ENCODE measurements around the gene OGFOD2.

Gene OGFOD2

GRCh38 chr12:122994140-122994675 lies 19.2 kb downstream of the OGFOD2 start:
- Histone ChIP-seq H3K9me3 (ENCODE audit: low read length) (no peaks in the 10 kb centered on the region), H3K36me3 (ENCODE audit: insufficient read depth, low read length) (peaks cover under 1% of the 10 kb centered on the region), H3K9ac (ENCODE audit: low read length) (no peak overlapping the region), H3K27ac (ENCODE audit: low read depth, low read length) (no peak overlapping the region), H3K4me3 (ENCODE audit: low read depth in 1 of 2, low read length in 2 of 2) (no peak overlapping the region), H3K4me1 (ENCODE audit: insufficient read depth, low read length) (peaks cover 4% of the 10 kb centered on the region), H3K27me3 (ENCODE audit: control insufficient read depth in 1 of 2, insufficient read depth in 2 of 2, low read length in 2 of 2) (no peaks in the 10 kb centered on the region)

- no peak overlapping the region for H3K4me3 ChIP-seq (ENCODE audit: low read depth in 1 of 2, low read length in 2 of 2)
- H3K9me3 ChIP-seq (ENCODE audit: low read length): no peaks in the 10 kb centered on the region
- no peaks in the 10 kb centered on the region for H3K27me3 ChIP-seq (ENCODE audit: control insufficient read depth in 1 of 2, insufficient read depth in 2 of 2, low read length in 2 of 2)
- peaks cover 6% of the 10 kb centered on the region for H3K36me3 ChIP-seq (ENCODE audit: insufficient read depth, low read length)
- H3K9ac ChIP-seq (ENCODE audit: low read length): no peak overlapping the region
- peaks cover 4% of the 10 kb centered on the region for H3K4me1 ChIP-seq (ENCODE audit: insufficient read depth, low read length)
- H3K27ac ChIP-seq (ENCODE audit: low read depth, low read length): no peak overlapping the region
These were observed 19.9 kb downstream of the OGFOD2 start for GRCh38 chr12:122994781-122995502.

GRCh38 chr12:122995503-122996187 lies 20.6 kb downstream of the OGFOD2 start:
- peaks cover 7% of the 10 kb centered on the region for H3K36me3 ChIP-seq (ENCODE audit: insufficient read depth, low read length)
- H3K27ac ChIP-seq (ENCODE audit: low read depth, low read length): no peak overlapping the region

GRCh38 chr12:122996188-122996601 lies 21.2 kb downstream of the OGFOD2 start:
- Histone ChIP-seq H3K27me3 (ENCODE audit: control insufficient read depth in 1 of 2, insufficient read depth in 2 of 2, low read length in 2 of 2) (no peaks in the 10 kb centered on the region), H3K9me3 (ENCODE audit: low read length) (no peaks in the 10 kb centered on the region), H3K4me3 (ENCODE audit: low read depth in 1 of 2, low read length in 2 of 2) (no peak overlapping the region), H3K27ac (ENCODE audit: low read depth, low read length) (no peak overlapping the region), H3K36me3 (ENCODE audit: insufficient read depth, low read length) (peaks cover 12% of the 10 kb centered on the region), H3K4me1 (ENCODE audit: insufficient read depth, low read length) (peaks cover 4% of the 10 kb centered on the region), H3K9ac (ENCODE audit: low read length) (no peak overlapping the region)

More at GRCh38 chr12:122995503-122996187, 20.6 kb downstream of the OGFOD2 start:
- Histone ChIP-seq H3K9ac (ENCODE audit: low read length) (no peak overlapping the region), H3K4me3 (ENCODE audit: low read depth in 1 of 2, low read length in 2 of 2) (no peak overlapping the region), H3K27me3 (ENCODE audit: control insufficient read depth in 1 of 2, insufficient read depth in 2 of 2, low read length in 2 of 2) (no peaks in the 10 kb centered on the region), H3K9me3 (ENCODE audit: low read length) (no peaks in the 10 kb centered on the region), H3K4me1 (ENCODE audit: insufficient read depth, low read length) (peaks cover 4% of the 10 kb centered on the region)

GRCh38 chr12:122996621-122997342 lies 21.7 kb downstream of the OGFOD2 start:
- Histone ChIP-seq H3K4me3 (ENCODE audit: low read depth in 1 of 2, low read length in 2 of 2) (no peak overlapping the region), H3K27me3 (ENCODE audit: control insufficient read depth in 1 of 2, insufficient read depth in 2 of 2, low read length in 2 of 2) (no peaks in the 10 kb centered on the region), H3K27ac (ENCODE audit: low read depth, low read length) (no peak overlapping the region), H3K4me1 (ENCODE audit: insufficient read depth, low read length) (peaks cover 4% of the 10 kb centered on the region), H3K9me3 (ENCODE audit: low read length) (no peaks in the 10 kb centered on the region), H3K36me3 (ENCODE audit: insufficient read depth, low read length) (peaks cover 15% of the 10 kb centered on the region), H3K9ac (ENCODE audit: low read length) (no peak overlapping the region)

GRCh38 chr12:122997343-122998250 lies 22.6 kb downstream of the OGFOD2 start:
- H3K9me3 ChIP-seq (ENCODE audit: low read length): no peaks in the 10 kb centered on the region
- peaks cover 4% of the 10 kb centered on the region for H3K4me1 ChIP-seq (ENCODE audit: insufficient read depth, low read length)
- H3K36me3 ChIP-seq (ENCODE audit: insufficient read depth, low read length): peaks cover 15% of the 10 kb centered on the region
- H3K27ac ChIP-seq (ENCODE audit: low read depth, low read length): no peak overlapping the region
- H3K27me3 ChIP-seq (ENCODE audit: control insufficient read depth in 1 of 2, insufficient read depth in 2 of 2, low read length in 2 of 2): no peaks in the 10 kb centered on the region
- no peak overlapping the region for H3K9ac ChIP-seq (ENCODE audit: low read length)
- no peak overlapping the region for H3K4me3 ChIP-seq (ENCODE audit: low read depth in 1 of 2, low read length in 2 of 2)

- Histone ChIP-seq H3K9ac (ENCODE audit: low read length) (no peak overlapping the region), H3K27ac (ENCODE audit: low read depth, low read length) (no peak overlapping the region), H3K27me3 (ENCODE audit: control insufficient read depth in 1 of 2, insufficient read depth in 2 of 2, low read length in 2 of 2) (no peaks in the 10 kb centered on the region), H3K4me3 (ENCODE audit: low read depth in 1 of 2, low read length in 2 of 2) (no peak overlapping the region), H3K4me1 (ENCODE audit: insufficient read depth, low read length) (peaks cover 4% of the 10 kb centered on the region), H3K9me3 (ENCODE audit: low read length) (no peaks in the 10 kb centered on the region), H3K36me3 (ENCODE audit: insufficient read depth, low read length) (peaks cover 15% of the 10 kb centered on the region)
These were observed 23.3 kb downstream of the OGFOD2 start for GRCh38 chr12:122998316-122998715.

- Histone ChIP-seq H3K9me3 (ENCODE audit: low read length) (no peaks in the 10 kb centered on the region), H3K27ac (ENCODE audit: low read depth, low read length) (no peak overlapping the region), H3K9ac (ENCODE audit: low read length) (no peak overlapping the region), H3K27me3 (ENCODE audit: control insufficient read depth in 1 of 2, insufficient read depth in 2 of 2, low read length in 2 of 2) (no peaks in the 10 kb centered on the region), H3K4me3 (ENCODE audit: low read depth in 1 of 2, low read length in 2 of 2) (no peak overlapping the region), H3K4me1 (ENCODE audit: insufficient read depth, low read length) (peaks cover 4% of the 10 kb centered on the region), H3K36me3 (ENCODE audit: insufficient read depth, low read length) (peaks cover 19% of the 10 kb centered on the region)
These were observed 24.3 kb downstream of the OGFOD2 start for GRCh38 chr12:122999196-122999946.

GRCh38 chr12:122999986-123000420 lies 25.0 kb downstream of the OGFOD2 start:
- H3K36me3 ChIP-seq (ENCODE audit: insufficient read depth, low read length): peaks cover 26% of the 10 kb centered on the region
- H3K27ac ChIP-seq (ENCODE audit: low read depth, low read length): no peak overlapping the region
- H3K27me3 ChIP-seq (ENCODE audit: control insufficient read depth in 1 of 2, insufficient read depth in 2 of 2, low read length in 2 of 2): no peaks in the 10 kb centered on the region
- H3K4me1 ChIP-seq (ENCODE audit: insufficient read depth, low read length): peaks cover 4% of the 10 kb centered on the region
- H3K9me3 ChIP-seq (ENCODE audit: low read length): no peaks in the 10 kb centered on the region
- H3K9ac ChIP-seq (ENCODE audit: low read length): no peak overlapping the region
- no peak overlapping the region for H3K4me3 ChIP-seq (ENCODE audit: low read depth in 1 of 2, low read length in 2 of 2)

- H3K9ac ChIP-seq (ENCODE audit: low read length): no peak overlapping the region
- no peaks in the 10 kb centered on the region for H3K27me3 ChIP-seq (ENCODE audit: control insufficient read depth in 1 of 2, insufficient read depth in 2 of 2, low read length in 2 of 2)
- H3K4me1 ChIP-seq (ENCODE audit: insufficient read depth, low read length): peaks cover 4% of the 10 kb centered on the region
- peaks cover 26% of the 10 kb centered on the region for H3K36me3 ChIP-seq (ENCODE audit: insufficient read depth, low read length)
- H3K9me3 ChIP-seq (ENCODE audit: low read length): no peaks in the 10 kb centered on the region
- no peak overlapping the region for H3K27ac ChIP-seq (ENCODE audit: low read depth, low read length)
- H3K4me3 ChIP-seq (ENCODE audit: low read depth in 1 of 2, low read length in 2 of 2): no peak overlapping the region
These were observed 25.5 kb downstream of the OGFOD2 start for GRCh38 chr12:123000578-123000977.
